ENCODE measurements around the gene DMBT1. TPM values are rescaled to one million over a fixed set of nuclear protein-coding genes. Genes with fewer than 3 reads are reported as not detected.

The DMBT1 gene
- total and polyA plus RNA-seq, 2 donors from 2014 or later = 0.06 TPM; not detected in 1

- no peak for FAIRE-seq
- intact Hi-C loops (cut with DNase I) = no loop called here
- no peaks in the 10 kb centered on the region for H3K27me3 ChIP-seq (ENCODE audit: control insufficient read depth, insufficient read depth, low read length)
- no peak overlapping the region for H3K9ac ChIP-seq (ENCODE audit: low read length in 3 of 3)
- no peak overlapping the region for H3K4me3 ChIP-seq (ENCODE audit: low read length in 3 of 3)
- H3K36me3 ChIP-seq (ENCODE audit: control insufficient read depth in 2 of 3, insufficient read depth in 3 of 3, low read length in 3 of 3) = no peaks in the 10 kb centered on the region
- no peak for DNase-seq
- H3K27ac ChIP-seq (ENCODE audit: low read depth in 2 of 2, low read length in 2 of 2) = no peak overlapping the region
- H3K9me3 ChIP-seq (ENCODE audit: control insufficient read depth in 2 of 3, insufficient read depth in 1 of 3, low read length in 3 of 3) = no peaks in the 10 kb centered on the region
- no peak for TF ChIP-seq CTCF (IDR thresholded peaks at IDR 0.05; ENCODE audit: borderline replicate concordance, extremely low read depth, insufficient read depth)
- no peaks in the 10 kb centered on the region for H3K4me1 ChIP-seq (ENCODE audit: control insufficient read depth in 2 of 3, insufficient read depth in 2 of 3, low read depth in 1 of 3, low read length in 3 of 3)
These were observed 132.2 kb downstream of the DMBT1 start for GRCh38 chr10:122692744-122693143.

Other genes with a start within 250 kb of the DMBT1 start
- gene PLEKHA1, start 186.0 kb upstream of the DMBT1 start, total RNA-seq = 168 TPM
- 19.5 TPM for gene PLEKHA1, start 186.0 kb upstream of the DMBT1 start, polyA plus RNA-seq (ENCODE audit: insufficient read depth, low read depth, low replicate concordance)
- gene ARMS2, start 106.1 kb upstream of the DMBT1 start, total RNA-seq = not detected
- gene ARMS2, start 106.1 kb upstream of the DMBT1 start, polyA plus RNA-seq (ENCODE audit: insufficient read depth, low read depth, low replicate concordance) = not detected
- 86.0 TPM for gene HTRA1, start 99.2 kb upstream of the DMBT1 start, total RNA-seq
- gene HTRA1, start 99.2 kb upstream of the DMBT1 start, polyA plus RNA-seq (ENCODE audit: insufficient read depth, low read depth, low replicate concordance) = 345 TPM
- not detected for gene C10orf120, start 139.1 kb downstream of the DMBT1 start, total RNA-seq
- not detected for gene C10orf120, start 139.1 kb downstream of the DMBT1 start, polyA plus RNA-seq (ENCODE audit: insufficient read depth, low read depth, low replicate concordance)